Stimulated activated naive B cell treated with anti-CD40 and anti-IgM and Interleukin-4, amounts not matched to agents 10 μg/mL and 1 μg/mL and 100 μg/mL, for 72 hours (primary cell): ENCODE measurements around the gene ADTRP.

Experiments used
- ATAC-seq, 2 donors: fragments of 150-1000 bp; cut with Tn5 transposase; replicated peaks; 2 replicates each; pipeline ENCODE4 v1.10.0; 2021; ENCODE audit warnings: moderate library complexity in 1 of 2
- DNase-seq: peaks from one replicate; pipeline ENCODE4 v3.0.0; 2021
- H3K27ac Mint-ChIP-seq: one replicate; pipeline ENCODE4 v1.8.0; 2022; ENCODE audit warnings: mild to moderate bottlenecking, mixed read lengths
- H3K27me3 Mint-ChIP-seq, 2 donors: one replicate each; pipeline ENCODE4 v1.8.0; 2022; ENCODE audit warnings: mixed read lengths in 2 of 2
- H3K36me3 Mint-ChIP-seq, 2 donors: one replicate each; pipeline ENCODE4 v1.8.0; 2022; ENCODE audit warnings: mixed read lengths in 2 of 2, mild to moderate bottlenecking in 1 of 2
- H3K4me1 Mint-ChIP-seq, 2 donors: one replicate each; pipeline ENCODE4 v1.8.0; 2022; ENCODE audit warnings: mixed read lengths in 2 of 2, mild to moderate bottlenecking in 1 of 2
- H3K4me3 Mint-ChIP-seq, 2 donors: one replicate each; pipeline ENCODE4 v1.8.0; 2022; ENCODE audit warnings: mild to moderate bottlenecking in 2 of 2, mixed read lengths in 2 of 2, moderate library complexity in 1 of 2
- H3K9me3 Mint-ChIP-seq, 2 donors: one replicate each; pipeline ENCODE4 v1.8.0; 2022; ENCODE audit warnings: mixed read lengths in 2 of 2, mild to moderate bottlenecking in 1 of 2

ADTRP gene, protein sequence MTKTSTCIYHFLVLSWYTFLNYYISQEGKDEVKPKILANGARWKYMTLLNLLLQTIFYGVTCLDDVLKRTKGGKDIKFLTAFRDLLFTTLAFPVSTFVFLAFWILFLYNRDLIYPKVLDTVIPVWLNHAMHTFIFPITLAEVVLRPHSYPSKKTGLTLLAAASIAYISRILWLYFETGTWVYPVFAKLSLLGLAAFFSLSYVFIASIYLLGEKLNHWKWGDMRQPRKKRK

DNA sequence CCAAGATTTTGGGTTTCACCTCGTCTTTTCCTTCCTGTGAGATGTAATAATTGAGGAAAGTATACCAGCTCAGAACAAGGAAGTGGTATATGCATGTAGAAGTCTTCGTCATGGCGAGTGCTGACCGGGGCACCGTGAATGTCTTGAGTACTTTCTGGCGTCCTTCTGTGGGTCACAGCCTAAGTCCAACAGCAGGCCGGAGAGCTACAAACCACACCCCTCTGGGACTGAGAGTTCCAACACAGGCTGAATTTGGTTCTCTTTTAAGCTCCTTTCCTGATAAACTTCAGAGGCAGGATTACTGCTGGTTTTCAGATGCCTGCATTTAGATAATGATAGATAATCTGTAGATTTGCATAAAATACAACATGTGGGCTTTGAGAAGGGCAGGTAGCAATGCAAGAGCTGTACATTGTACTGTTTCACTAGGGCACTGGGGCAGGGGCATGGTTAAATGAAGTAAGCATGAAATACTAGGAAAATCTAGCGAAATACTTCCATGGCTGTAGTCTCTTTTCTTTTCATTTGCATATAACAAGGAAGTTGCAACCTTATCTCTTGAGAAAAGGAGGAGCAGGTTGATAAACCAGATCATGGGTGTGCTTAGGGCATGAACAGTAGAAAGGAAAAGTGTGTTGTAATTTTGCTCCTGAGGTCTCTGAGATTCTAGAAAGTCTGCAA lies at the start of gene ADTRP:
ADTRP (minus strand) TSS at position 156 of the 681 bp plus-strand sequence; CDS start at position 112, 44 bp downstream.
- Mint-ChIP-seq H3K9me3 (peaks cover 0 to 1% of the 10 kb centered on the region in 2 donors), H3K36me3 (peaks cover 2 to 4% of the 10 kb centered on the region in 2 donors), H3K4me3 (no peak within 1 kb of the TSS), H3K27me3 (peaks cover 5 to 8% of the 10 kb centered on the region in 2 donors), H3K27ac (no peak within 1 kb of the TSS), H3K4me1 (peaks cover 9 to 22% of the 10 kb centered on the region in 2 donors)
- no peak for ATAC-seq
- DNase-seq = no peak

DNA sequence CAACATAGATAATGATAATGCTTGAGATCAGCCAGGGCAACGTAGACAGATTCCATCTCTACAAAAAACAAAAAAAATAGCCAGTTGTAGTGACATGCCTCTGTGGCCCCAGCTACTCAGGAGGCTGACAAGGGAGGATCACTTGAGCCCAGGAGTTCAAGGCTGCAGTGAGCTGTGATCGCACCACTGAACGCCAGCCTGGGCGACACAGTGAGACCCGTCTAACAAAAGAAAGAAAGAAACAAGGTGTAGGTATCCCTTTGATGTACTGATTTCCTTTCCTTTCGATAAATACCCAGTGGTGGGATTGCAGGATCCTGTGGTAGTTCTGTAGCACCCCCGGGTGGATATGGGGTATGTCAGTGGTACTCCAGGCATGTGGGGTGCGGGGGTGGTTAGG lies 48.2 kb upstream of the ADTRP start:
- Mint-ChIP-seq H3K4me1 (peaks cover 52 to 78% of the 10 kb centered on the region in 2 donors), H3K27me3 (peaks cover 0 to 4% of the 10 kb centered on the region in 2 donors), H3K4me3 (no peak overlapping the region), H3K36me3 (peaks cover 3 to 4% of the 10 kb centered on the region in 2 donors), H3K27ac (peak overlapping the region; percentile 57), H3K9me3 (peaks cover 0 to 6% of the 10 kb centered on the region in 2 donors)
- no peak for ATAC-seq
- no peak for DNase-seq

DNA sequence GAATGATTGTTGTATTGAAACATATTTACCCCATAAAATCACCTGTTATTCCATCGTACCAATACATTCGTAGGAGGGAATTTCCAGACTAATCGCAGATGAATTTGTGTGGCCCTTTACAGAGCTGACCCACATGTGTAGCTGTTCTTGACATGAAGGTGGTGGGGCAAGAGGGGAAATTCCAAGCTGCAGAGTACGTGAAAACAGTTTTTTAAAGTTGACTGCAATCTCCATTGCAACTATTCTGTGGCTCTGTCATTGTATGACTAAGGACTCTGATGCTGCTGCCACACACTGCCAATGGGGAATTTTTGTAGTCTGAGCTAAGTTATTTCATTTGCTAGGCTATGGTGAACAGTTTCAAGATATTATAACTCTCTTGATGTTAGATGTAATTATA lies 46.4 kb upstream of the ADTRP start:
- peak overlapping the region; percentile 59 to 67 for H3K4me3 Mint-ChIP-seq
- peaks cover 3 to 4% of the 10 kb centered on the region in 2 donors for H3K36me3 Mint-ChIP-seq
- peak; percentile 77 for DNase-seq
- H3K9me3 Mint-ChIP-seq = peaks cover 0 to 6% of the 10 kb centered on the region in 2 donors
- H3K4me1 Mint-ChIP-seq = peaks cover 45 to 62% of the 10 kb centered on the region in 2 donors
- peak; percentile 93 to 94 for ATAC-seq
- H3K27ac Mint-ChIP-seq = peak overlapping the region; percentile 93
- peaks cover 0 to 2% of the 10 kb centered on the region in 2 donors for H3K27me3 Mint-ChIP-seq

DNA sequence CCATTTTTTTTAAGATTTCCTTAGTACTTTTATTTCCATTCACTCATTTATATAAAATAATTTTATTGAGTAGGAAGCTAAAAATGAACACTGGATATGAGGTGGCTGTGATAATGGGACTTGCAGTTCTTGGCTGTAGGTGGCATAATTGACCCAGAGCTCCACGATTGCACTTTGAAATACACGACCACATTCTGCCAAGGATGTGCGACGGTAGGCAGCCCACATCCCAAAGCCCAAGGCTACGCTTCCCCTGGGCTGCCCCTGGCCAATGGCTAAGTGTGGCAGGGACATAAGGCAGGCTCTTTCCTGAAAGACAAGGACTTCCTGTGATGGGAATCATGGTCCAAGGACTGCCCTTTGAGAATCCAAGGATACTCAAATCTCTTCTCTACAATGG lies 43.7 kb upstream of the ADTRP start:
- Mint-ChIP-seq H3K4me3 (no peak overlapping the region), H3K27ac (no peak overlapping the region), H3K36me3 (peaks cover 3 to 4% of the 10 kb centered on the region in 2 donors), H3K27me3 (peaks cover 0 to 9% of the 10 kb centered on the region in 2 donors), H3K4me1 (peaks cover 29 to 42% of the 10 kb centered on the region in 2 donors), H3K9me3 (peaks cover 0 to 6% of the 10 kb centered on the region in 2 donors)
- DNase-seq (no peak), ATAC-seq (no peak)

DNA sequence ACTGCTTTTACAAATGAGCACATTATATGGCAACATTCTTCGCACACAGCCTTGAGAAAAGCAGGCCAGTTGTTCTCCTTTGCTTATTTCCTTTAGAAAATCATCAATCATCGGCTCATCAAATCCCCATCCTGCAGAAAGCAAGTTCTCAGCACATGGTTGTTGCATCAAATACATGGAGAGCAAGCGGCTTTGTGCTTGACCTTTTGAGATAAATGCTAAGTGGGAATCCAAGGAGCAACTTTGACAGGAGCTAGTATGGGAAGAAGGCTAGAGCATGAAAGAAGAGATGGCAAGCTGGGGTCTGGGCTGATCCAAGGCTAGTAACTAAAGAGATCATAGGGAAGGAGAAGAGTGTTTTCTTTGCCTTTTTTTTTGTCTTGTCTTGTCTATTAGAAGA lies 43.2 kb upstream of the ADTRP start:
- H3K36me3 Mint-ChIP-seq = peaks cover 3 to 4% of the 10 kb centered on the region in 2 donors

DNA sequence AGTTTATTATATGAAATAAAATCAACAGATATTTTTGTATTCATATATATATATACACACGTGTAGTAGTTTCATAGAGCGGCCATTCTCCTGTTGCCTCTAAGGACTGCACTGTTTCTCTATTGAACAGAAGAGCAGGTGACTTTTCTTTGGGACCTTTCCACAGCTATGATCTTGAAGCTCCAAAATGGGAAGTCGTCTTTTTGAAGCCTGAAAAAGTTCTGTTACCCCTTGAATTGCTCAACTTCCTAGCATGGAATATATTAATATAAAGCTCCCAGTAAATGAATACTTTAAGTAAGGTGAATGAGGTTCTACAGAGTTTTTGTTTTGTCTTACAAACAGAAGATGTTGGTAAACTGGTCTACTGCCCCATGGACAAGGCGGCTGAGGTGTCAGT lies 42.2 kb upstream of the ADTRP start:
- Mint-ChIP-seq H3K27ac (no peak overlapping the region), H3K36me3 (peaks cover 3 to 4% of the 10 kb centered on the region in 2 donors), H3K27me3 (peaks cover 0 to 9% of the 10 kb centered on the region in 2 donors), H3K9me3 (peaks cover 0 to 5% of the 10 kb centered on the region in 2 donors), H3K4me3 (no peak overlapping the region), H3K4me1 (peaks cover 22 to 30% of the 10 kb centered on the region in 2 donors)
- ATAC-seq (no peak), DNase-seq (no peak)

More for the DNA sequence above, 43.2 kb upstream of the ADTRP start:
- ATAC-seq (no peak), DNase-seq (no peak)
- H3K27ac Mint-ChIP-seq = no peak overlapping the region
- H3K4me1 Mint-ChIP-seq = peaks cover 27 to 36% of the 10 kb centered on the region in 2 donors
- H3K4me3 Mint-ChIP-seq = no peak overlapping the region
- peaks cover 0 to 9% of the 10 kb centered on the region in 2 donors for H3K27me3 Mint-ChIP-seq
- H3K9me3 Mint-ChIP-seq = peaks cover 0 to 5% of the 10 kb centered on the region in 2 donors

DNA sequence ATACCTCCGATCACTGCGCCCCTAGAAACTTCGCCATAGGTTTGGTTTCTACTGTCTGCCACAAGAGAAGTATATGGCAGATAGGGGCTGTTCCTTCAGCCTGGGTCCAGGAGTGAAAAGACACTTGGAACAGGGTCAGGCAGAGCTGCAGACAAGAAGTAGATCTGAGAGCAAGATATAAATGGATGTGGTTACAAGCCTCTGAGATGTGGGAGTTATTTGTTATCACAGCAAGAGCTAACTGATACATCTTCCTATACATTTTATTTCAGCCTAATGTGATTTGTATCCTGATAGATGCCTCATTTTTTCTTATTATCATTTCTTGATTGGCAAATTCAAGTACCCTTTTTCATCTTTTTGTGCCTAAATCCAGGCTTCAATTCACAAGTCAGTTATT lies 40.9 kb upstream of the ADTRP start:
- no peak for ATAC-seq
- Mint-ChIP-seq H3K27ac (no peak overlapping the region), H3K4me1 (peaks cover 14 to 17% of the 10 kb centered on the region in 2 donors), H3K36me3 (peaks cover under 1% of the 10 kb centered on the region in 2 donors), H3K27me3 (peaks cover 0 to 9% of the 10 kb centered on the region in 2 donors), H3K9me3 (peaks cover 0 to 3% of the 10 kb centered on the region in 2 donors), H3K4me3 (no peak overlapping the region)
- DNase-seq = no peak

DNA sequence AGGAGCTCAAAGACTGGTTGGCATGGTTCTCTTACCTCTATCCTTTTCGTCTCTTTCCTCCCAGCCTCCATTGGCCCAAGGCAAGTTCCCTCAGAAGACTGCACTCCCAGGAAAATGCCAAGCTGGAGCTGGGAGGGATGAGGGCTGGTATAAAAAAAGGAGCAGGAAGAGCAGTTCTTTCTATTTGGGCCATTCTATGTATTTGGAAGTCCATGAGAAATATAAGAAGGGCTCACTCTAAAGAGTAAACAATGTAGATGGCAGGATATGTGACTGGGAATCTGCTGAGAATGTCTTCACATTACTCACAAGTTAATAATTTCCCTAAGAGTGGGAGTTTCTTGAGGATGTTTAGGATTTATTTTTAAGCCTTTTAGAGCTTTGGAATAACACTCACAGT lies 36.6 kb upstream of the ADTRP start:
- peaks cover 19 to 22% of the 10 kb centered on the region in 2 donors for H3K4me1 Mint-ChIP-seq
- peaks cover 0 to 9% of the 10 kb centered on the region in 2 donors for H3K27me3 Mint-ChIP-seq

DNA sequence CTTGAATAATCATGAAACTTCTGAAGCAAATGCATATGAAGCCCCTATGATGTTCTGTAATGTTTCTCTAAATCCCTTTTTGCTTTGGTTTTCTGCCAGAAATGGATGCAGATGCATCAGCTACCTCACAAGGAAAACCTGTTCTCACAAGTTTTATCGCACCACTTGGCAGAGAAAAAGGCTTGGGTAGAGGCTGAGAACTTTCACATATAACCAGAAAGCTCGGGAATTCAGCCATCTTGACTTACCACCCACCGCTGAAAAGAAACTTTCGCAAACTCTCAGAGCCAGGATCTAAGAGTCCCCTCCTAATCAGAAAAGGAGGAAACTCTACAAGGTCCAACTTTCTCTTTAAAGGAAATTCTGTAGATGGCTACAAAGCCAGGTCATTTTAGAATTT lies 36.2 kb upstream of the ADTRP start:
- H3K9me3 Mint-ChIP-seq = peaks cover 0 to 2% of the 10 kb centered on the region in 2 donors
- H3K4me3 Mint-ChIP-seq = no peak overlapping the region
- no peak overlapping the region for H3K27ac Mint-ChIP-seq
- no peaks in the 10 kb centered on the region for H3K36me3 Mint-ChIP-seq
- peaks cover 0 to 6% of the 10 kb centered on the region in 2 donors for H3K27me3 Mint-ChIP-seq
- DNase-seq = no peak
- H3K4me1 Mint-ChIP-seq = peaks cover 19 to 22% of the 10 kb centered on the region in 2 donors
- no peak for ATAC-seq

More for the DNA sequence above, 36.6 kb upstream of the ADTRP start:
- no peak for ATAC-seq
- Mint-ChIP-seq H3K36me3 (no peaks in the 10 kb centered on the region), H3K4me3 (no peak overlapping the region), H3K9me3 (peaks cover 0 to 2% of the 10 kb centered on the region in 2 donors), H3K27ac (no peak overlapping the region)
- no peak for DNase-seq

DNA sequence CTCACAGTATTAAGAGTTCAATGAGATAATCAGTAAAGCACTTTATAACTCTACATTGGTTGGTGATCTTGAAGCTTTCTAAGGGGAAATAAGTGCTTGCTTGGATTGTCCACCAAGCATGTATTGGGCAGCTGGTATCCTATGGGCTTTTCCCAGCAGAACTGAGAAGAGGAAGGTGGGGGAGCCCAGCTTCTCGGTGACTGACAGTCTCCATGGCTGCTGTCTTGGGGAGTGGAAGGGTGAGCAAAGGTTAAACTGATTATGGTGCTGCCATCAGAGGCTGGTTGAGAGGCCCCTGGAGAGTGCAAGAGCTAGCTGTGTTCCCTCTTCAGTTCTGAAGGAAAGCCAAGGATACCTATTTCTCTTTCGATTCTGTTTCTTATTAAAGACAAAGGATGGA lies 35.5 kb upstream of the ADTRP start:
- H3K4me3 Mint-ChIP-seq = peak overlapping the region in 1 of 2 donors; percentile 12
- peaks cover 0 to under 1% of the 10 kb centered on the region in 2 donors for H3K27me3 Mint-ChIP-seq
- DNase-seq = no peak
- ATAC-seq = peak in 1 of 2 donors; percentile 41
- H3K4me1 Mint-ChIP-seq = peaks cover 19 to 22% of the 10 kb centered on the region in 2 donors
- H3K36me3 Mint-ChIP-seq = no peaks in the 10 kb centered on the region
- no peaks in the 10 kb centered on the region for H3K9me3 Mint-ChIP-seq
- H3K27ac Mint-ChIP-seq = peak overlapping the region; percentile 54

DNA sequence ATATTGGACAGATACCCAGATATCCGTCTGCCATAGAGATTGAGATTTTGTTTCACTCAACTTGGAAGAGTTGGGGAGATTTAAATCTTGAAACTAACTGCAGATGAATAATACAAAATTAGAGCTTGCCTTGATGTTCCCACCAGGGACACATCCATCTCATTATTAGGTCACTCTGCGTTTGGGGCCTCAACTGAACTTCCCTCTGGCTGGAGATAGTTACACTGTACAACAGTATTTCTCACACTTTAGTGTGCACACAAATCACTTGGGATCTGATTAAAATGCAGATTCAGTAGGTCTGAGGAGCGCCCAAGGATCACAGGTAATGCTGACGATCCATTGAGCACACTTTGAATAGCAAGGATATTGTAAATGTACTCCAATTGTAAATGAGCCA lies 35.0 kb upstream of the ADTRP start:
- Mint-ChIP-seq H3K27me3 (peaks cover 4 to 5% of the 10 kb centered on the region in 2 donors), H3K36me3 (no peaks in the 10 kb centered on the region), H3K4me1 (peaks cover 19 to 22% of the 10 kb centered on the region in 2 donors), H3K4me3 (no peak overlapping the region), H3K9me3 (peaks cover 2 to 3% of the 10 kb centered on the region in 2 donors), H3K27ac (no peak overlapping the region)
- no peak for DNase-seq
- ATAC-seq = no peak

DNA sequence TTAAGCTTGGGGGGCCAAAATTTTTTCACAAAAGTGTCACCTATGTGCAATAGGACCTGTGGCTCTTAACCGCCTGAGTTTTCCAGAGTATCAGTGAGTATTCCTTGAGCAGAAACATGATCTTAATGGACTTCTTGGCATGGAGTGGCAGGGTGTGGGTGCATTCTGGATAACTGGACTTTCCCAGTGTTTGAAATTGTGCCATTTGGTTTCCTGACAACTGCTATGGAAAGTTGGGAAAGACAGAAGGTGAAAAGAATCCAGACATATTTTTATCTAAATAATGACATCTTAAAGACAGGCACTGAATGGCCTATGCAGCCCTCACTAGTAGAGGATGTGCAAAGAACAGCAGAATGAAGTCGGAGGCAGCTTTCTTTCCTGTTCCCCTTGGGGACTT lies 34.3 kb upstream of the ADTRP start:
- peaks cover 4 to 6% of the 10 kb centered on the region in 2 donors for H3K27me3 Mint-ChIP-seq
- peaks cover 2 to 3% of the 10 kb centered on the region in 2 donors for H3K9me3 Mint-ChIP-seq
- no peak for ATAC-seq
- H3K36me3 Mint-ChIP-seq = no peaks in the 10 kb centered on the region
- peaks cover 19 to 22% of the 10 kb centered on the region in 2 donors for H3K4me1 Mint-ChIP-seq
- H3K27ac Mint-ChIP-seq = peak overlapping the region; percentile 9
- no peak for DNase-seq
- no peak overlapping the region for H3K4me3 Mint-ChIP-seq

DNA sequence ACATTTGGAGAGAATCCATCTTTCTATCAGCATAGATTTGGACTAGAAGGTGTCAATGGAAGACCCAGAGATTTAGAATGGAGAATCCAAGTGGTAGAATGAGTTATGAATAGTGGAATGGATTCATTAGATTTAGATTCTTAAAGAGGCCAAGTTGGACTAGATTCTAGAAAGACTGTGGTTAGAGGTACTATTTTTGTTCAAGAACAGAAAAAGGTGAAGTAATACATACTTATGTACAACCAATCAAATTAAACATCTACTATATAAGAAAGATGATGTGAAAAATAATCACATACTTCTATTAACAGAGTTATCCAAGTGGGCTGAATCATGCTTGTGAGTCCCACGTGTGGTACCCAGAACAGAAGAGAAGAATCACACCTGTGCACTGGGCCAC lies 33.8 kb upstream of the ADTRP start:
- no peak for ATAC-seq
- H3K9me3 Mint-ChIP-seq = peaks cover 2 to 3% of the 10 kb centered on the region in 2 donors
- no peaks in the 10 kb centered on the region for H3K36me3 Mint-ChIP-seq

DNA sequence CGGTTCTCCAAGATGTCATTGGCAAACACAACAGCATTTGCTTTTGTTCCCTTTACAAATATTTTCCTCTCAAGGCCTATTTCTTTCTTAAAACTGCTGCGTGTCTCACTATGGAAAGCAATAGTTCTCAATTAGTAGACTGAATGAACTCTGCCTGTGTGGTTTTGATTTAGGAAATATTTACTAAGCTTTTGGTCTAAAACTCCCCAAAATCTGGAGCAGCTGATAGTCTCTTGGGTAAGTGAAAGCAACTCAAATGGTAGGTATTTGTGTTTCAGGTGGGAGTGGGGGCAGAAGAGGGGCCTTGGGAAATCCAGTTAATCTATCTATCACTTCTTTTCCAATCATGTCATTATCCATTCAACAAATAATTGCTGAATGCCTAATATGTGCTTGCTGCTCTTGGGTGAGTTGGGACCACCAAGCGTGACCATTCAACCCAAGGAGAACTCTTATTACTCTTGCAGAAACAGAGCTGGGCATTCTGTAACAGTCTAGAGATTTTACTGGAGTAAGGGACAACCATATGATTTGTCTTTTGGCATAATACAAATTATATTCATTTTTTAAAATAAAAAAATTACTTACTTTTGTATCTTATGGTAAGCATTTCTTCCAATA lies 33.2 kb upstream of the ADTRP start:
- no peak for ATAC-seq
- Mint-ChIP-seq H3K27ac (no peak overlapping the region), H3K9me3 (peaks cover 2 to 3% of the 10 kb centered on the region in 2 donors), H3K36me3 (no peaks in the 10 kb centered on the region), H3K4me1 (peaks cover 22 to 23% of the 10 kb centered on the region in 2 donors), H3K27me3 (peaks cover 6% of the 10 kb centered on the region in 2 donors), H3K4me3 (no peak overlapping the region)
- no peak for DNase-seq

More for the DNA sequence above, 33.8 kb upstream of the ADTRP start:
- no peak overlapping the region for H3K27ac Mint-ChIP-seq
- H3K27me3 Mint-ChIP-seq = peaks cover 4 to 6% of the 10 kb centered on the region in 2 donors
- no peak for DNase-seq
- no peak overlapping the region for H3K4me3 Mint-ChIP-seq
- H3K4me1 Mint-ChIP-seq = peaks cover 19 to 22% of the 10 kb centered on the region in 2 donors
